SHP77 treated with DMSO at 0.1 percent for 48 hours (cell line): Measurements from ENCODE around the gene LINS1.

ENCODE experiments used
- DNase-seq: peaks from one replicate; lab custom pipeline; 2025; lab: John Stamatoyannopoulos, UW

Gene LINS1

GRCh38 chr15:100602064-100602822 is at the start of gene LINS1, which contains the start of gene ASB7:
Gene LINS1, minus strand, starts transcription at chr15:100602184. Its CDS starts 21,342 bp downstream, at chr15:100580842.
Gene ASB7, plus strand, starts transcription at chr15:100602589. Its CDS starts 9,628 bp downstream, at chr15:100612217.
- DNase-seq, result peak; percentile 98

- DNase-seq, result no peak
Observed at GRCh38 chr15:100651253-100651652, 49.3 kb upstream of the LINS1 start.

- no peak for DNase-seq
Observed at GRCh38 chr15:100650685-100651084, 48.7 kb upstream of the LINS1 start.

- no peak for DNase-seq
Observed at GRCh38 chr15:100648951-100649350, 47.0 kb upstream of the LINS1 start.

GRCh38 chr15:100645671-100646070 is 43.7 kb upstream of the LINS1 start:
- no peak for DNase-seq

- DNase-seq, result no peak
Observed at GRCh38 chr15:100642950-100643338, 41.0 kb upstream of the LINS1 start.

- no peak for DNase-seq
Observed at GRCh38 chr15:100642213-100642949, 40.4 kb upstream of the LINS1 start.

GRCh38 chr15:100638177-100638730 is 36.3 kb upstream of the LINS1 start:
- DNase-seq, result no peak

- no peak for DNase-seq
Observed at GRCh38 chr15:100635406-100636071, 33.6 kb upstream of the LINS1 start.

- no peak for DNase-seq
Observed at GRCh38 chr15:100633763-100634075, 31.7 kb upstream of the LINS1 start.

GRCh38 chr15:100631831-100632230 is 29.8 kb upstream of the LINS1 start:
- DNase-seq, result no peak

GRCh38 chr15:100628746-100629145 is 26.8 kb upstream of the LINS1 start:
- no peak for DNase-seq

- DNase-seq, result peak; percentile 62
Observed at GRCh38 chr15:100627789-100628395, 25.9 kb upstream of the LINS1 start.

GRCh38 chr15:100623301-100623700 is 21.3 kb upstream of the LINS1 start:
- DNase-seq, result no peak

GRCh38 chr15:100616700-100617099 is 14.7 kb upstream of the LINS1 start:
- no peak for DNase-seq

- DNase-seq, result no peak
Observed at GRCh38 chr15:100615801-100616200, 13.8 kb upstream of the LINS1 start.

- DNase-seq, result no peak
Observed at GRCh38 chr15:100614918-100615317, 12.9 kb upstream of the LINS1 start.

GRCh38 chr15:100614336-100614735 is 12.4 kb upstream of the LINS1 start:
- no peak for DNase-seq

GRCh38 chr15:100613208-100613607 is 11.2 kb upstream of the LINS1 start:
- no peak for DNase-seq

GRCh38 chr15:100612539-100612938 is 10.6 kb upstream of the LINS1 start:
- no peak for DNase-seq

GRCh38 chr15:100602823-100603393 is 924 bp upstream of the LINS1 start:
- DNase-seq, result no peak

- DNase-seq, result peak; percentile 65
Observed at GRCh38 chr15:100601617-100602063, 344 bp downstream of the LINS1 start.
